Cardiac fibroblast (primary cell): ENCODE results near the gene NOC4L.

ENCODE experiments used
- DNase-seq, 2 donors: peaks; one replicate each; pipeline versions ENCODE4 v3.0.0 to v3.0.0-alpha.2; 2010; ENCODE audit warnings: low read depth in 2 of 2
- H3K4me3 ChIP-seq, 2 donors: replicated peaks in 1 of 2; 1 replicate in 1 of 2; 2 replicates in 1 of 2; pipeline ENCODE4 v1.5.1; 2011; ENCODE audit warnings: low read depth in 2 of 2, low read length in 2 of 2, mild to moderate bottlenecking in 2 of 2, moderate library complexity in 1 of 2
- TF ChIP-seq, protein P1 (sequence below): IDR thresholded peaks from one replicate; pipeline ENCODE4 v1.5.1; 2011; ENCODE audit warnings: low read depth, mild to moderate bottlenecking, low read length, inconsistent platforms

The NOC4L gene

DNA sequence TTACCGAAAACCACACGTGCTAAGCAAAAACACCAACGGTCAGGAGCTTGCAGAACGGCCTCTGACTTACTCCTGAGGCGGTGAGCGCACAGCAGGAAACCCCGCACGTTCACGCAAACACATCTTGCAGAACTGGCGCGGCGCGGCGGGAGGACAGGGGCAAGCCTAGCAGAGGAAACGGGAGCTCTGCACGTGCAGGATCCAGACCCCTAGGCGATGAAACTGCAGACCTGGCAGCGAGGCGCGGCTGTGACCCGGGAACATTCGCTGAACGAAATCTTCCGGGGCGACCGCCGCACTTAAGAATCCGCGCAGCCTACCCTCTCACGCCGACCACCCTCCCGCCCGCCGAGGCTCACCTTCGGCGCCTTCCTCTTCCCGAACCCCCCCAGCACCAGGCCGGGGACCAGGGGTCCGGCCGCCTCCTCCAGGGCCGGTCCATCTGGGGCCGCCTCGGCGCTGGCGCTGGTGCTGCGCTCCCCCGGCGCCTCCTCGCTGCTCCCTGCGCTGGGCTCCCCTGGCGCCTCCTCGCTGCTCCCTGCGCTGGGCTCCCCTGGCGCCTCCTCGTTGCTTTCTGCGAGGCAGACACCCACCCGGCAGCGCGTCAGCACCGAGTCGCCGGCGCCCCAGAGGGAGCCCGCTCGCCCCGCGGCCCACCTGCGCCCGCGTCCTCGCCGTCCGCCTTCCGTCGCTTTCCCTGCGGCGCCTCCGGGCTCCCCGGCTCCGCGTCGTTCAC is 753 bp upstream of the NOC4L start:
- no peak for DNase-seq
- H3K4me3 ChIP-seq = peak overlapping the region; percentile 58 to 96
- TF ChIP-seq, protein P1, sequence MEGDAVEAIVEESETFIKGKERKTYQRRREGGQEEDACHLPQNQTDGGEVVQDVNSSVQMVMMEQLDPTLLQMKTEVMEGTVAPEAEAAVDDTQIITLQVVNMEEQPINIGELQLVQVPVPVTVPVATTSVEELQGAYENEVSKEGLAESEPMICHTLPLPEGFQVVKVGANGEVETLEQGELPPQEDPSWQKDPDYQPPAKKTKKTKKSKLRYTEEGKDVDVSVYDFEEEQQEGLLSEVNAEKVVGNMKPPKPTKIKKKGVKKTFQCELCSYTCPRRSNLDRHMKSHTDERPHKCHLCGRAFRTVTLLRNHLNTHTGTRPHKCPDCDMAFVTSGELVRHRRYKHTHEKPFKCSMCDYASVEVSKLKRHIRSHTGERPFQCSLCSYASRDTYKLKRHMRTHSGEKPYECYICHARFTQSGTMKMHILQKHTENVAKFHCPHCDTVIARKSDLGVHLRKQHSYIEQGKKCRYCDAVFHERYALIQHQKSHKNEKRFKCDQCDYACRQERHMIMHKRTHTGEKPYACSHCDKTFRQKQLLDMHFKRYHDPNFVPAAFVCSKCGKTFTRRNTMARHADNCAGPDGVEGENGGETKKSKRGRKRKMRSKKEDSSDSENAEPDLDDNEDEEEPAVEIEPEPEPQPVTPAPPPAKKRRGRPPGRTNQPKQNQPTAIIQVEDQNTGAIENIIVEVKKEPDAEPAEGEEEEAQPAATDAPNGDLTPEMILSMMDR = no peak

DNA sequence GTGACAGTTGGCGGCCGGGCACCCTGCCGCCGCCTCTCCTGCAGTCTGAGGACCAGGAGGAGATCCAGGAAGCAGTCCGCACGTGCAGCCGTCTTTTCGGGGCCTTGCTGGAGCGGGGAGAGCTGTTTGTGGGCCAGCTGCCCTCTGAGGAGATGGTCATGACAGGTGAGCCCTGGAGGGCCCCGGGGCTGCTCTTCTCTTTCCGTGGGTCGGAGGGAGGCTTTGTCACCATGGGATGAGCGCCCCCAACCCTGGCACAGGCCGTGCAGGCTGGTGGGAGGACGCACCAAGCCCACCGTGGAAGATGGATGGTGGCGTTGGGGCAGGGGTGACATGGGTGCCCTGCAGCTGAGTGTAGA is 532 bp downstream of the NOC4L start:
- TF ChIP-seq, protein P1 = no peak
- peak overlapping the region; percentile 86 to 96 for H3K4me3 ChIP-seq
- DNase-seq = no peak

DNA sequence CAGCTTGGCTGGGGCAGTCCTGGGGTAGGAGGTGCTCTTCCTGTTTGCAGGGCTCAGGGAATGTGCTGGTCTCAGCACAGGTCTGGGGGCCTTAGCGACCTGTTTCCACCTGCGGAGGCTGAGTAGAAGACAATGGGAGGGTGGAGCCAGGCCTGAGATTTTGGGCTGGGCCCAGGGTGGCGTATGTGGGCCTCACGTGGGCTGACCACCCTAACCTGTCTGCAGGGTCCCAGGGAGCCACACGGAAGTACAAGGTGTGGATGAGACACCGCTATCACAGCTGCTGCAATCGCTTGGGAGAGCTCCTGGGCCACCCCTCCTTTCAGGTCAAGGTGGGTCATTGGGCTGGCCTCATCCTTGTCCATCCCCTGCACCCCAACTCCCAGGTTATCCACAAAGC is 1.1 kb downstream of the NOC4L start:
- no peak for DNase-seq

DNA sequence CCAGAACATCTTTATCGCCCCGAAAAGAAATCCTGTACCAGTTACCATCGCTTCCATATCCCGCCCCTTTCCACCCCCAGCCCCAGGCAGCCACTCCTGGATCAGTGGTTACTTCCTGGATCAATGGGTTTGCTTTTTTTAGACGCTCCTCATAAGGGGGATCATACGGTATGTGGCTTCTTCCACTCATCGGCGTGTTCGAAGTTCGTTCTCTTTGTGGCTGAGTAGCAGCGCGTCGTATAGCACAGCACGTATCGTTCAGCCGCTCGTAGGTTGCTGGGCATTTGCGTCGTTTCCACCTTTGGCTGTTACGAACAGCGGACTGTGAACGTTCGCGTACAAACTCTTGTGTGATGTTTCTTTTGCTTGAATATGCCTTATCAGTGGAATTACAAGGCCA is 1.8 kb downstream of the NOC4L start:
- DNase-seq = no peak
- no peak overlapping the region for H3K4me3 ChIP-seq
- TF ChIP-seq, protein P1 = no peak

More for the DNA sequence above, 1.1 kb downstream of the NOC4L start:
- peak overlapping the region; percentile 86 to 96 for H3K4me3 ChIP-seq
- TF ChIP-seq, protein P1 = no peak

DNA sequence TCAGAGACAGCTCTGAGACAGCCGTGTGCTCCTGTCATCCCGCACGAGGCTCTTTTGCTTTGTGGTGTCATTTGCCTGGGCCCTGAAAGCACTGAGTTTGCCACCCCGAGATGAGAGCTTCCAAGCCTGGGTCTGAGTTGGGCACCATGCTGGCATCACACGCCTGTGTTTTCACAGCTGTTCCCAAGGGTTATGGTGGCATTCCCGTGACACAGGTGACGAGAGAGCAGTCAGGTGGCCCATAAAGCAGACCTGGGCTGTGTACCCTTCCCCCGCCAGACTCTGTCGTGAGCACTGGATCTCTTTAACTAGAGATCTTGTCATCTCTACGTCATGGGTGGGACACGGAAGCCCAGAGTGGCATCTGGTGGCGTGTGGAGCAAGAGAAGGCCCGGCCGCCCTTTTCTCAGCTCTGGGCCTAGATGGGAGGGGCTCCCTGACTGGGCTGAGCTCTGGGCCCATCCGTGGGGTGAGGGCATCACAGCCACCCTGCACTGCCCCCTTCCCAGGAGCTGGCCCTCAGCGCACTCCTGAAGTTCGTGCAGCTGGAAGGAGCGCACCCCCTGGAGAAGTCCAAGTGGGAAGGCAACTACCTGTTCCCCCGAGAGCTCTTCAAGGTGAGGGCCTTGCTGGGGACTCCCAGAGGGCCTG is 2.6 kb downstream of the NOC4L start:
- TF ChIP-seq, protein P1 = no peak
- no peak for DNase-seq
- H3K4me3 ChIP-seq = no peak overlapping the region

DNA sequence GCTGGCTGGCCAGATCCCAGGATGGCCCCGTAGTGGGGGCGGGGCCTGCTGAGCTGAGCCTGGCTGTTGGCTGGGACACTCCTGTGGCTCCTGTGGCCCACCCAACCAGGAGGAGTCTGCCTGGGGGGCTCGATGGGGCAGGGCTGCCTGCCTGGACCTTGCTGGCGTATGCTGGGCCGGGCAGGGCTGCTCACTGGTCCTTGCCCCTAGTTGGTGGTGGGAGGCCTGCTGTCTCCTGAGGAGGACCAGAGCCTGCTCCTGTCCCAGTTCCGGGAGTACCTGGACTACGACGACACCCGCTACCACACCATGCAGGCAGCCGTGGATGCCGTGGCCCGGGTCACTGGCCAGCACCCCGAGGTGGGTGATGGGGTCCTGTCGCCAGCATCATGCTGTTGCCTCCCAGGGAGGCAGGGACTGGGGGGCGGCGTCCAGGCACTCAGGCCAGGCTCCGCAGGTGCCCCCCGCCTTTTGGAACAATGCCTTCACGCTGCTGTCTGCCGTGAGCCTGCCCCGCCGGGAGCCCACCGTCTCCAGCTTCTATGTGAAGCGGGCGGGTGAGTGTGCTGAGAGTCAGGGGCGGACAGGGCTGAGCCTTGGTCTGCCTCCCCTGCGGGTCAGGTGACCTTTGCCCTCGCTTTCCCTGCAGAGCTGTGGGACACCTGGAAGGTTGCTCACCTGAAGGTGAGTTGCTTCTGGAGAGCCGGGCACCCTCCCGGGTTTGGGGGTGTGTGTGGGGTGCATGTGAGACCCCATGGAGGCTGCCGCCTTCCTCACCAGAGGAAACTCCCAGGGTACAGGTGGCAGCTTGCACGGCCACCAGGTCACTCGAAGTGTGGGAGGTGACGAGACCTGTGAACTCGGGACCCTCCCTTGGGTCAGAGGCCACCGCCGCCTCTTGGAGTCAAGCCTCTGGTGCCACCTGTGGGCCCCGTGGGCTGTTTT is 3.4 kb downstream of the NOC4L start:
- DNase-seq = no peak
- TF ChIP-seq, protein P1 = no peak
- no peak overlapping the region for H3K4me3 ChIP-seq
